NCI-H2227 treated with DMSO at 0.1 percent for 48 hours (cell line): ENCODE data around the gene KRT40.
"Not testable (repeated sequence)": the region's sequence is repeated elsewhere in the genome, so short reads cannot be mapped to it uniquely, and the experiment has no call there.

Experiments used
- DNase-seq: peaks from one replicate; lab custom pipeline; 2025; lab: John Stamatoyannopoulos, UW

KRT40 gene

GRCh38 chr17:40984226-40984625 is at the start of gene KRT40:
Gene KRT40 (minus strand): TSS chr17:40984326. CDS start chr17:40984273, 53 bp downstream.
- no peak for DNase-seq

- no peak for DNase-seq
Measured at GRCh38 chr17:41029633-41030245, 45.6 kb upstream of the KRT40 start, which contains the start of gene KRTAP1-4. Gene KRTAP1-4 (minus strand): TSS chr17:41030195. CDS start chr17:41030078, 117 bp downstream.

DNA sequence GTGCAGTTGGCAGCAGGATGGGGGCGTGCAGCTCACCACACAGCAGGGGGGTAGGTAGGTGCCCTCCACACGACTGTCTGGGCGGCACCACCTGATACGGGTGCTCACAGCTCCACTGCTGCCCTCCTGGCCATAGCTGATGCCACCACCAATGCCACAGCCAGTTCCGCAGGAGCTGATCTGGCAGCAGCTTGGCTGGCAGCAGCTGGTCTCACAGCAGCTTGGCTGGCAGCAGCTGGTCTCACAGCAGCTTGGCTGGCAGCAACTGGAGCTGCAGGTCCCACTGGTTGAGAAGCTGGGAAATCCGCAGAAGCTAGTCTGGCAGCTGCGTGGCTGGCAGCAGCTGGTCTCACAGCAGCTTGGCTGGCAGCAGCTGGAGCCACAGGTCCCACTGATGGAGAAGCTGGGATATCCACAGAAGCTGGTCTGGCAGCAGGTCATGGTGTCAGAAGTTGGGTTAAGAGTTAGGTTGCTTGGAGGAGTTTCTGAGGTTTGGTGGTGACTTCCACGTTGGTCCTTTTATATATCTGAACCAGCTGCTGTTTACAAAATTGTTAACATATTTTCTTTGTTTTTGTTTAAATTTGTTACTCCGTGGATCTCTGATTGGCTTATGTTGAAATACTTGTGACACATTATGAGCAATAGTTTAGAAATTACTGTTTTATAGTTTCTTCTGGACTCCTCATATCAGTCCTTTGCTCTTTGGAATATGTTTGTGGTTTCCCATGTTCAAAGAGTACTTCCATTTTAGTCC is 42.8 kb upstream of the KRT40 start, which contains the start of gene KRTAP1-5:
TSS of gene KRTAP1-5 (minus strand) at position 494 of the 757 bp plus-strand sequence. CDS start at position 441, 53 bp downstream.
- no peak for DNase-seq

- DNase-seq, result no peak
Measured at GRCh38 chr17:41024697-41025096, 40.6 kb upstream of the KRT40 start.

DNA sequence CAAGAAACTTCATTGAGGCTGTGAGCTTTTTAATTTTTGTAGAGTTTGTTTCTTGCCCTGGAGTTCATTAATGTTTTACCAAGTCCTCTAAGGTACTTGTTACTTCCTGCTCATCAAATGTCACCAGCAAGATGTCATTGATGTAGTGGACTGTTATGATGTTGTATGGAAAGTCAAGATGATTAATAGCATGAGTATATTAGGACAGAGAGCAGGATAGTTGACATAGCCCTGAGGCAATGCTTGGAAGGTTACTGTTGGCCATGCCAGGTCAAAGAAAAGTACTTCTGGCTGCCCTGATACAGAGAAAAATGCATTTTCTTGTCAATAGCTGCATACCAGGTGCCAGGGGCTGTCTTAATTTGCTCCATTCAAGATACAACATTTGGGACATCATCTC is 36.2 kb upstream of the KRT40 start:
- DNase-seq, result no peak

GRCh38 chr17:41019415-41019814 is 35.3 kb upstream of the KRT40 start:
- no peak for DNase-seq

- no peak for DNase-seq
Measured at GRCh38 chr17:41018541-41018940, 34.4 kb upstream of the KRT40 start.

DNA sequence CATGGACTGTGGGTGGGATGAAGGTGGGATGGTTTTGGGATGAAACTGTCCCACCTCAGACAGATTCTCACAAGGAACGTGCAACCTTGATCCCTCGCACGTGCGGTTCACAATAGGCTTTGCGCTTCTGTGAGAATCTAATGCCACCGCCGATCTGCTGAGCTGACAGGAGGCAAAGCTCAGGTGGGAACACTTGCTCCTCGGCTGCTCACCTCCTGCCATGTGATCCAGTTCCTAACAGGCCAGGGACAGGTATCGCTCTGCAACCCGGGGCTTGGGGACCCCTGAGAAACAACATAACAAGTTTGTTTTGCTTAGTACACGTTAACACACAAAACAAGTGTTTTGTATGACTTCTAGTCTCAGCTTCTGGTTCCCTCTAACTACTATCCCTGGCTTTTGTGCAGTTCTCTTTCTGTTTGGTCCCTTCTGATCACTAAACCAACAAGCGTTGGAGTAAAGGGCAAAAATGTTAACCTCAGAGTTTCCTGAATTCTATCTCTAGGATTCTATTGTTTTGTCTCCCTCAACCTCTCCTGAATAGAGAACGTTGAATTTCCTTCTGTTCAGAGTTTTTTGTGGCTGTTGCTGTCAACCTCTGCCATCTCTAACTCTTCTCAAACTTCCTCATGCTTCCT is 32.6 kb upstream of the KRT40 start:
- DNase-seq, result no peak

DNA sequence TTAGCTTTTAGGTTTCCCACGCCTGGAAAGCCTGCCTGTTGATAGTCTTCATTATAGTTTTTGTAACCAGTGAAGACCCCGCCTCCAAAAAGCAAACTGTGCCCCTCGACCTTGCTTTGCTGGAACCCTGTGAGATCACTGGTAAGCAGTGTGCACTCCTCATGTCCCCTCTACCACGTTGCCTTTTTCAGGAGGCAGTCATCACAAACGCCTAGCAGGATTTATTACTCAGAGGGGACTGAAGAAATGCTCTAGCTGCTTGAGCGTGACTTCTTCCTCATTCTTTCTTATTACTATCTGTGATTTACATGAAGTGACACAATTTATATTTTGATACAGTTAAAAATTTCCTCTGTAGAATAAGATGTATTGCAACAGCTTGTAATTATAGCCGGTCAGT is 31.3 kb upstream of the KRT40 start:
- no peak for DNase-seq

- no peak for DNase-seq
Measured at GRCh38 chr17:41013606-41014005, 29.5 kb upstream of the KRT40 start.

GRCh38 chr17:41013181-41013580 is 29.1 kb upstream of the KRT40 start:
- DNase-seq, result no peak

- DNase-seq, result no peak
Measured at GRCh38 chr17:41012326-41013120, 28.4 kb upstream of the KRT40 start.

DNA sequence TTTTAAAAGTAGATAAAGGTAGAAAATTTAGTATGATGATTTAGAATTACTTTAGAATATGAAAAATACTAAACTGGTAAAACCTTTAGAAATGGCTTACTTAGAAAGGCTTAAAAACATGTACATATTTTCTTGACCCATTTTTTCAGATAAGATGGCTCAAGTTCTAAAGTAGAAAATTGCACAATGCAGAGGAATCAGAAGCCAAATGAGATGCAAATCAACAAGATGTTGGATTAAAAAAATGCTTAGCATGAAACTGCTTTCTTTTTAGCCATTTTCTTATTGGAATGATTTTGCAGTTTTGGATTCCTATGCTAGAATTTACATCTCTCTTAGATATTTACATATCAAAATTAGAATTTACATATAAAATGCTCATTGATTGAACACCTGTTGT is 26.3 kb upstream of the KRT40 start:
- DNase-seq, result no peak

DNA sequence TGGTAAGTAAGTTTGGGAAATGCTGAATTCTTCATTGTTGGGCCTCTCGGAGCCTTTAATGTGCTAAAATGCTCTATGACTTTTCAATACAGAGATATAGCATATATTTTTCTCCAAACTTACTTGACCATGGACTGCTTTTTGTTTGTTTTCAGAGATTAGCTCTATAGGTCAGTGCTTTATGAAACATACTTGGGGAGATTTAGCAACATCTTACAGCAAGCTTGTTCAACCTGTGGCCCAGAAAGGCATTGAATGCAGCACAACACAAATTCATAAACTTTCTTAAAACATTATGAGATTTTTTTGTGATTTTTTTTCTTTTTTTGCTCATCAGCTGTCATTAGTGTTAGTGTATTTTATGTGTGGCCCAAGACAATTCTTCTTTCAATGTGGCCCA is 25.8 kb upstream of the KRT40 start:
- DNase-seq, result no peak

DNA sequence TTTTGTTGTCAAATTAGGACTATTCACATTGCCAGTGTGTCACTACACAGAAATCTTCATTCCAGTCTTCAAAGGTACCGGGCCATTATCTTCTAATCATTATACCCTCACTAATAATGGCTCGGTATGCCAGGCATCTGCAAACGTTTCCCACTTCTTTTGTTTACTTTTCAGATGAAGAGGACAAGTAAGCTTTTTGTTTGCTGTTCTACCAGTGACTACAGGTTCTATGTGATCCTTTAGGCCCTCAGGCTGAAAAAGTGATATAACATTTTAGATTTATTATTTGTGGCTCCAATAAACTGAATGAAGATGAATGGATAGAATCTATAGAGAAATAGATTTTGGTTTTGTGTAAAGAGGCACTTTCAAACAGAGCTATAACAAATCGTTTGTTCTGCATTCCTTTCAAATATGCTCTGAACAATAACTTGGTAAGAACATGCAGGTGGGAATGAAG is 25.2 kb upstream of the KRT40 start:
- DNase-seq, result no peak

GRCh38 chr17:41008811-41009210 is 24.7 kb upstream of the KRT40 start, which contains the start of gene KRTAP3-1:
Gene KRTAP3-1 (minus strand): TSS chr17:41009128. CDS start chr17:41009074, 54 bp downstream.
- DNase-seq, result no peak

- DNase-seq, result no peak
Measured at GRCh38 chr17:41004397-41004796, 20.3 kb upstream of the KRT40 start.

DNA sequence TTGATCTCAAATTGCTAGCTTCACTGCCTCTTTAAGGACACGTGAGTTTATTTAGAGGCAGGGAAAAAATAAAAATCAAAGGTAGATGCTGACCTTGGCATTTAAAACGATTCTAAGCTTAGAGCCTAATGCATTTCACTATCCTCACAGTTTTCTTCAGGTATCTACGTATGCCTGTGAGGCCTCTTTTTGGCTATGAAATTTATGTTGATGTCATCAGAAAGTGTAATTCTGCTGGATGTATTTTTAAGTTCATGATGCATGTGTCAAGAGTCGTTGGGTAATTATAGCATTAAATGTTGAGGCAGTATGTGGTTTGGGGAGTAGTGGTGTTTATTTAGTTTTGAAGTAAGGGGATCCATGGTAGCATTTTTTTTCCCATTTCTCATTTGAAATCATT is 19.8 kb upstream of the KRT40 start:
- DNase-seq, result no peak

DNA sequence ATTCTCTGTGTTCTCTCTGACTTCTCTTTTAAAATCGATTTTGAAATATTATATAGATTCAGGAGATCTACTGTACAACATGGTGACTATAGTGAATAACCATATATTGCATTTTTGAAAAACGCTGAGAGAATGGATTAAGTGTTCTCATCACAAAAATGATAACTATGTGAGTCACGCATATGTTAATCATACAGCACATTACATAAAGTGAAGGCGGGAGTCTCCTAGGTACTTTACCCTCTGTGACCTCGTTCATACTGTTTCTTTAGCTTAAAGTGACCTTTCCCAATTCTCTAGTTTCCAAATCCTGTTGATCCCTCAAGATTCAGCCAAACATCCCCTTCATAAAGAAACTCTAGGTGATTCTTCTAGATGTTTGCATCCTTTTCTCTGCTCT is 18.7 kb upstream of the KRT40 start:
- DNase-seq, result no peak

GRCh38 chr17:41001795-41002194 is 17.7 kb upstream of the KRT40 start:
- no peak for DNase-seq

DNA sequence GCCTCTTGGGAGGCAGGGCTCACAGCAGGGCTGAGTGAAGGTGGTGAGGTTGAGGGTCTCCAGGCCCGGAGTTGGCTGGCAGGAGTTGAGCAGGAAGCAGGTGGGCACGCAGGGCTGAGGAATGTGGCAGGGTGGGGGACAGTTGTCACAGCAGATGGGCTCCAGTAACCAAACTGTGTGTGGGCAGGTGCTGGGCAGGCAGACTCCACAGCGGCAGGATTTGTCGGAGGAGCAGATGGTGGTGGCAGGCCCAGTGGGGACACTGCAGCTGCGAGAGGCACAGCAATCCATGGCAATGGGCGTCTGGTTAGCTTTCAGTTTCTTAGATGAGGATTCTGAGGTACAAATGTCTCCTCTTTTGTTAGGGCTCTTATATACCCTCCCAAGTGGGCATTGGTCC is 15.4 kb upstream of the KRT40 start, which contains the start of gene KRTAP3-2:
TSS of gene KRTAP3-2 (minus strand) at position 344 of the 400 bp plus-strand sequence. CDS start at position 291, 53 bp downstream.
- not testable (repeated sequence) for DNase-seq

GRCh38 chr17:40997361-40997760 is 13.2 kb upstream of the KRT40 start:
- DNase-seq, result peak; percentile 78
